Fibroblast of the aortic adventitia (primary cell): ENCODE data around the gene KLF2. TPM values are rescaled to one million over a fixed set of nuclear protein-coding genes. Genes with fewer than 3 reads are reported as not detected.

Experiments used
- DNase-seq: peaks from one replicate; pipeline ENCODE4 v3.0.0-alpha.2; 2010; ENCODE audit warnings: low read depth
- H3K4me3 ChIP-seq: 2 replicates; pipeline ENCODE4 v1.5.1; 2011; ENCODE audit warnings: low read depth, mild to moderate bottlenecking, control low read depth, low read length, moderate library complexity
- CTCF ChIP-seq: IDR thresholded peaks from 2 replicates; pipeline ENCODE4 v1.5.1; 2011; ENCODE audit warnings: mild to moderate bottlenecking, low read length, control low read depth, inconsistent platforms; ENCODE audit not compliant: insufficient read depth
- total RNA-seq: library from RNA; depleted of rRNA; stranded (reverse); fragments of >200 nt; gene quantifications from 2 replicates; pipeline ENCODE4 v1.2.3, GENCODE V29; 2012; ENCODE audit warnings: low replicate concordance

Gene KLF2
- total RNA-seq, 1 donor, result 2.2 TPM

GRCh38 chr19:16285769-16286498, 38.7 kb upstream of the KLF2 start:
- no peak for DNase-seq
- TF ChIP-seq CTCF, result no peak
- no peak overlapping the region for H3K4me3 ChIP-seq

GRCh38 chr19:16288544-16288943, 36.1 kb upstream of the KLF2 start:
- H3K4me3 ChIP-seq, result no peak overlapping the region
- TF ChIP-seq CTCF, result no peak
- peak; percentile 40 for DNase-seq

- no peak overlapping the region for H3K4me3 ChIP-seq
- TF ChIP-seq CTCF, result no peak
- no peak for DNase-seq
Measured at GRCh38 chr19:16289594-16289993, 35.0 kb upstream of the KLF2 start.

GRCh38 chr19:16290692-16291091, 33.9 kb upstream of the KLF2 start:
- DNase-seq, result no peak
- H3K4me3 ChIP-seq, result no peak overlapping the region
- no peak for TF ChIP-seq CTCF

- no peak for TF ChIP-seq CTCF
- H3K4me3 ChIP-seq, result peak overlapping the region; percentile 52
- DNase-seq, result peak; percentile 100
Measured at GRCh38 chr19:16293118-16294091, 31.2 kb upstream of the KLF2 start.

- TF ChIP-seq CTCF, result no peak
- H3K4me3 ChIP-seq, result no peak overlapping the region
- DNase-seq, result peak; percentile 62
Measured at GRCh38 chr19:16295057-16295456, 29.6 kb upstream of the KLF2 start.
